ENCODE data around the gene CCDC157. TPM values are rescaled to one million over a fixed set of nuclear protein-coding genes. Genes with fewer than 3 reads are reported as not detected.
"Not testable (repeated sequence)": the region's sequence is repeated elsewhere in the genome, so short reads cannot be mapped to it uniquely, and the experiment has no call there.

The CCDC157 gene
- total RNA-seq, 2 donors from 2014 or later = 3.2 to 3.7 TPM

- H3K36me3 Mint-ChIP-seq (ENCODE audit: insufficient read depth in 2 of 2) = no peaks in the 10 kb centered on the region
- DNase-seq = no peak
- no peak overlapping the region for H3K4me3 Mint-ChIP-seq
- ATAC-seq (replicated peaks in 1 of 2) = no peak
- peaks cover 51% of the 10 kb centered on the region for H3K4me1 Mint-ChIP-seq (ENCODE audit: low read depth)
- no peaks in the 10 kb centered on the region for H3K9me3 Mint-ChIP-seq
- H3K27me3 Mint-ChIP-seq (ENCODE audit: low read depth) = no peaks in the 10 kb centered on the region
- peak overlapping the region; percentile 58 for H3K27ac Mint-ChIP-seq
These were observed 36.5 kb downstream of the CCDC157 start for GRCh38 chr22:30393322-30393680.

GRCh38 chr22:30393885-30394284 lies 37.1 kb downstream of the CCDC157 start:
- Mint-ChIP-seq H3K27me3 (ENCODE audit: low read depth) (no peaks in the 10 kb centered on the region), H3K4me1 (ENCODE audit: low read depth) (peaks cover 57% of the 10 kb centered on the region), H3K9me3 (no peaks in the 10 kb centered on the region), H3K36me3 (ENCODE audit: insufficient read depth in 2 of 2) (no peaks in the 10 kb centered on the region), H3K4me3 (no peak overlapping the region), H3K27ac (no peak overlapping the region)
- ATAC-seq (replicated peaks in 1 of 2) (no peak), DNase-seq (no peak)

- peak; percentile 87 to 89 for ATAC-seq (replicated peaks in 1 of 2)
- peaks cover 50% of the 10 kb centered on the region for H3K4me1 Mint-ChIP-seq (ENCODE audit: low read depth)
- no peak within 1 kb of the TSS for H3K27ac Mint-ChIP-seq
These were observed 40.3 kb downstream of the CCDC157 start, which contains the start of gene SEC14L2 for GRCh38 chr22:30396871-30397655. SEC14L2 (plus strand) TSS chr22:30397018; CDS start chr22:30397117, 99 bp downstream.

GRCh38 chr22:30397656-30398635 lies 41.1 kb downstream of the CCDC157 start:
- Mint-ChIP-seq H3K27ac (no peak overlapping the region), H3K9me3 (no peaks in the 10 kb centered on the region), H3K36me3 (ENCODE audit: insufficient read depth in 2 of 2) (no peaks in the 10 kb centered on the region), H3K4me3 (peak overlapping the region; percentile 86 to 90), H3K27me3 (ENCODE audit: low read depth) (no peaks in the 10 kb centered on the region), H3K4me1 (ENCODE audit: low read depth) (peaks cover 42% of the 10 kb centered on the region)
- ATAC-seq (replicated peaks in 1 of 2) (peak in 1 of 2 donors; percentile 5), DNase-seq (no peak)

More at GRCh38 chr22:30396871-30397655, 40.3 kb downstream of the CCDC157 start, which contains the start of gene SEC14L2:
- DNase-seq = peak; percentile 71 to 77
- Mint-ChIP-seq H3K9me3 (no peaks in the 10 kb centered on the region), H3K36me3 (ENCODE audit: insufficient read depth in 2 of 2) (no peaks in the 10 kb centered on the region), H3K27me3 (ENCODE audit: low read depth) (no peaks in the 10 kb centered on the region), H3K4me3 (peak within 1 kb of the TSS; percentile 86 to 90)

- H3K9me3 Mint-ChIP-seq = no peaks in the 10 kb centered on the region
- H3K27ac Mint-ChIP-seq = no peak overlapping the region
- H3K4me1 Mint-ChIP-seq (ENCODE audit: low read depth) = peaks cover 32% of the 10 kb centered on the region
- DNase-seq = no peak
- H3K4me3 Mint-ChIP-seq = peak overlapping the region; percentile 86 to 90
- H3K36me3 Mint-ChIP-seq (ENCODE audit: insufficient read depth in 2 of 2) = peaks cover 0 to under 1% of the 10 kb centered on the region in 2 donors
- no peaks in the 10 kb centered on the region for H3K27me3 Mint-ChIP-seq (ENCODE audit: low read depth)
- ATAC-seq (replicated peaks in 1 of 2) = peak in 1 of 2 donors; percentile 21
These were observed 42.2 kb downstream of the CCDC157 start for GRCh38 chr22:30398685-30399680.

GRCh38 chr22:30399718-30400117 lies 42.9 kb downstream of the CCDC157 start:
- H3K9me3 Mint-ChIP-seq = no peaks in the 10 kb centered on the region
- H3K4me1 Mint-ChIP-seq (ENCODE audit: low read depth) = peaks cover 32% of the 10 kb centered on the region
- H3K36me3 Mint-ChIP-seq (ENCODE audit: insufficient read depth in 2 of 2) = peaks cover 0 to 3% of the 10 kb centered on the region in 2 donors
- ATAC-seq (replicated peaks in 1 of 2) (no peak), DNase-seq (no peak)
- H3K27me3 Mint-ChIP-seq (ENCODE audit: low read depth) = no peaks in the 10 kb centered on the region
- H3K27ac Mint-ChIP-seq = no peak overlapping the region
- H3K4me3 Mint-ChIP-seq = no peak overlapping the region

- ATAC-seq (replicated peaks in 1 of 2) (no peak), DNase-seq (no peak)
- Mint-ChIP-seq H3K27ac (no peak overlapping the region), H3K4me1 (ENCODE audit: low read depth) (peaks cover 32% of the 10 kb centered on the region), H3K36me3 (ENCODE audit: insufficient read depth in 2 of 2) (peaks cover 0 to 3% of the 10 kb centered on the region in 2 donors), H3K27me3 (ENCODE audit: low read depth) (no peaks in the 10 kb centered on the region), H3K4me3 (no peak overlapping the region), H3K9me3 (no peaks in the 10 kb centered on the region)
These were observed 43.4 kb downstream of the CCDC157 start for GRCh38 chr22:30400159-30400558.

- H3K4me1 Mint-ChIP-seq (ENCODE audit: low read depth) = peaks cover 27% of the 10 kb centered on the region
- not testable (repeated sequence) for H3K36me3 Mint-ChIP-seq (ENCODE audit: insufficient read depth in 2 of 2); ATAC-seq (replicated peaks in 1 of 2); H3K27ac Mint-ChIP-seq; DNase-seq; H3K27me3 Mint-ChIP-seq (ENCODE audit: low read depth); H3K4me3 Mint-ChIP-seq; H3K9me3 Mint-ChIP-seq
These were observed 44.2 kb downstream of the CCDC157 start for GRCh38 chr22:30401024-30401423.

GRCh38 chr22:30402028-30402765 lies 45.4 kb downstream of the CCDC157 start:
- Mint-ChIP-seq H3K27me3 (ENCODE audit: low read depth) (no peaks in the 10 kb centered on the region), H3K36me3 (ENCODE audit: insufficient read depth in 2 of 2) (peaks cover 0 to 5% of the 10 kb centered on the region in 2 donors), H3K9me3 (no peaks in the 10 kb centered on the region), H3K4me3 (no peak overlapping the region), H3K27ac (peak overlapping the region; percentile 38), H3K4me1 (ENCODE audit: low read depth) (peaks cover 18% of the 10 kb centered on the region)
- DNase-seq (no peak), ATAC-seq (replicated peaks in 1 of 2) (no peak)

- ATAC-seq (replicated peaks in 1 of 2); DNase-seq; H3K27ac Mint-ChIP-seq; H3K9me3 Mint-ChIP-seq; H3K27me3 Mint-ChIP-seq (ENCODE audit: low read depth); H3K4me3 Mint-ChIP-seq; H3K36me3 Mint-ChIP-seq (ENCODE audit: insufficient read depth in 2 of 2): not testable (repeated sequence)
- H3K4me1 Mint-ChIP-seq (ENCODE audit: low read depth) = peaks cover 16% of the 10 kb centered on the region
These were observed 45.9 kb downstream of the CCDC157 start for GRCh38 chr22:30402766-30403104.

GRCh38 chr22:30404307-30404706 lies 47.5 kb downstream of the CCDC157 start:
- no peaks in the 10 kb centered on the region for H3K27me3 Mint-ChIP-seq (ENCODE audit: low read depth)
- ATAC-seq (replicated peaks in 1 of 2) = no peak
- peaks cover 0 to 5% of the 10 kb centered on the region in 2 donors for H3K36me3 Mint-ChIP-seq (ENCODE audit: insufficient read depth in 2 of 2)
- no peak overlapping the region for H3K27ac Mint-ChIP-seq
- H3K4me3 Mint-ChIP-seq = no peak overlapping the region
- no peak for DNase-seq
- peaks cover under 1% of the 10 kb centered on the region for H3K4me1 Mint-ChIP-seq (ENCODE audit: low read depth)
- H3K9me3 Mint-ChIP-seq = no peaks in the 10 kb centered on the region

GRCh38 chr22:30405731-30406130 lies 48.9 kb downstream of the CCDC157 start:
- Mint-ChIP-seq H3K4me3 (no peak overlapping the region), H3K4me1 (ENCODE audit: low read depth) (peaks cover under 1% of the 10 kb centered on the region), H3K36me3 (ENCODE audit: insufficient read depth in 2 of 2) (peaks cover under 1 to 5% of the 10 kb centered on the region in 2 donors), H3K27me3 (ENCODE audit: low read depth) (no peaks in the 10 kb centered on the region), H3K9me3 (no peaks in the 10 kb centered on the region), H3K27ac (no peak overlapping the region)
- DNase-seq (no peak), ATAC-seq (replicated peaks in 1 of 2) (no peak)
